SK-N-MC (cell line): Measurements from ENCODE around the gene IL21R.

Experiments
- EZH2 ChIP-seq: fragments of 200-600 bp; sonication (generic); IDR thresholded peaks from one replicate; pipeline ENCODE4 v1.6.1; 2017; ENCODE audit warnings: antibody characterized with exemption
- FOXP2 ChIP-seq: optimal IDR thresholded peaks from 2 replicates; pipeline ENCODE3; 2011; ENCODE audit warnings: mild to moderate bottlenecking, moderate library complexity; ENCODE audit not compliant: insufficient read depth; ENCODE audit errors: extremely low read length, control extremely low read depth
- POLR2AphosphoS5 ChIP-seq: IDR thresholded peaks from 2 replicates; pipeline ENCODE4 v1.6.1; 2012; ENCODE audit warnings: mild to moderate bottlenecking, low read depth, low read length, borderline replicate concordance

DNA sequence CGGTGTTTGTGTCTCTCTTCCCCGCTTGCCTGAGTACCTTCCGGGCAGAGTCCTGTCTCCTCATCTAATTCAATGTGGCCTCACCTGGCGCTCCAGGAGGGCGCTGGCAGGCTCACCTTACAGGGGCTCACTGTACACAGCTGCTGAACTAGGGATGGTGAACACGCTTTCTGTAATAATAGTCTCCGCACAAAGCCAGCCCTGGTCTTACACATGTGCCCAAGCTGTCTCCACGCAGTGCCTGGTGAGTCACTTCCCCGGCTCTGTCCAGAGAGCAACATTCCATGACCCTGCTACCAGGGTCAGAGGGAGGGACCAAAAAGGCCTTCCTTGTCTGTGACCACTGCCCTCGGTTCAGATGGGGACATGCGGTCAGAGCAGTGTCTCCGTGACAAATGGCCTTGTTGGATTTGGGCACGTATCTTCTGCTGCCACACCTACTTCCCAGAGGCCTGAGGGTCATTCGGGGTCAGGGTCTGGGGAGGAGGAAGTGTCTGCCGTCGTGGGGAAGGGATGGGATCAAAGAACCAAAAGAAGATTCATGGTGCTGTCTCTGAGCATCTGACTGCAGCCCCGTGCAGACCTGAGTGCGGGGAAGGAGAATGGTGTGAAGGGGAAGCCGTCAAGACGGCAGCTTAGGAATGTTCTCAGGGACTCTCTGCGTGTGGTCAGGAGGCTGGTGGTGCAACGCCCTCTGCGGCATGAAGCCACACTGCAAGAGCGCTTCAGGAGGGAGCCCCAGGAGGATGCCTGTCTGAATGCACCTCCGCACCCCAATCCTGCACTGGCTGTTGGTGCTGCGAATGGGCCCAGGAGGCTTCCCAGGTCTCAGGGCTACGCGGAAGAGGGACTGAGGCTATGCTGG lies 68.8 kb downstream of the IL21R start:
- TF ChIP-seq EZH2: no peak
- TF ChIP-seq POLR2AphosphoS5: no peak
- TF ChIP-seq FOXP2: no peak
